ENCODE measurements around the gene PLGLB1.
"Not testable (repeated sequence)": the region's sequence is repeated elsewhere in the genome, so short reads cannot be mapped to it uniquely, and the experiment has no call there.

- not testable (repeated sequence) for TF ChIP-seq CTCF, EZH2, EZH2phosphoT487 (IDR thresholded peaks at IDR 0.05)
Measured at GRCh38 chr2:87056435-87056834, 34.8 kb upstream of the PLGLB1 start.
